ENCODE data around the gene TSC2.

DNA sequence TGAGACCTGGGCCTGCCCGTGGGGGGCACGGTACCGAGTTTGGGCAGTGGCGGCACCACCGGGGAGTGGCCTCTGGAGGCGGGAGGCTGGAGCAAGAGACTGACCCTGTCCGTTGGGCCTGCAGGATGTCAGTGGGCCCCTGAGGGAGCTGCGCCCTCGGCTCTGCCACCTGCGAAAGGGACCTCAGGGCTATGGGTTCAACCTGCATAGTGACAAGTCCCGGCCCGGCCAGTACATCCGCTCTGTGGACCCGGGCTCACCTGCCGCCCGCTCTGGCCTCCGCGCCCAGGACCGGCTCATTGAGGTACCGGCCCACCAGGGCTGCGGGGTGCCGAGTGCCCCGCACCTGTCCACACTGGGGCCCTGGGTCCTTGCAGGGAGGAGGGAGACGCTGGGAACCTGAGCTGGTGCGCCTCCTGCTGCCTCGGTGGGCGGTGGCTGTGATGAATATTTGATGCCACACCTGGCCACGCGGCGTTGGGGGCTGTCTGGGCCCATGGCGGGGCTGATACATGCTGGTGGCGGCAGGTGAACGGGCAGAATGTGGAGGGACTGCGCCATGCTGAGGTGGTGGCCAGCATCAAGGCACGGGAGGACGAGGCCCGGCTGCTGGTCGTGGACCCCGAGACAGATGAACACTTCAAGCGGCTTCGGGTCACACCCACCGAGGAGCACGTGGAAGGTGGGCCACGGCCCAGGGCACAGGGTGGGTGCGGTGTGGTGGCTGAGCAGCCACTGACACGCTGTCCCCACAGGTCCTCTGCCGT is 11.4 kb upstream of the TSC2 start:
- TF ChIP-seq POLR2A (IDR thresholded peaks at IDR 0.05) (no peak), POLR2AphosphoS5 (IDR thresholded peaks at IDR 0.05) (no peak), EP300 (IDR thresholded peaks at IDR 0.05) (no peak)
- TF ChIP-seq, protein P1, sequence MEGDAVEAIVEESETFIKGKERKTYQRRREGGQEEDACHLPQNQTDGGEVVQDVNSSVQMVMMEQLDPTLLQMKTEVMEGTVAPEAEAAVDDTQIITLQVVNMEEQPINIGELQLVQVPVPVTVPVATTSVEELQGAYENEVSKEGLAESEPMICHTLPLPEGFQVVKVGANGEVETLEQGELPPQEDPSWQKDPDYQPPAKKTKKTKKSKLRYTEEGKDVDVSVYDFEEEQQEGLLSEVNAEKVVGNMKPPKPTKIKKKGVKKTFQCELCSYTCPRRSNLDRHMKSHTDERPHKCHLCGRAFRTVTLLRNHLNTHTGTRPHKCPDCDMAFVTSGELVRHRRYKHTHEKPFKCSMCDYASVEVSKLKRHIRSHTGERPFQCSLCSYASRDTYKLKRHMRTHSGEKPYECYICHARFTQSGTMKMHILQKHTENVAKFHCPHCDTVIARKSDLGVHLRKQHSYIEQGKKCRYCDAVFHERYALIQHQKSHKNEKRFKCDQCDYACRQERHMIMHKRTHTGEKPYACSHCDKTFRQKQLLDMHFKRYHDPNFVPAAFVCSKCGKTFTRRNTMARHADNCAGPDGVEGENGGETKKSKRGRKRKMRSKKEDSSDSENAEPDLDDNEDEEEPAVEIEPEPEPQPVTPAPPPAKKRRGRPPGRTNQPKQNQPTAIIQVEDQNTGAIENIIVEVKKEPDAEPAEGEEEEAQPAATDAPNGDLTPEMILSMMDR (IDR thresholded peaks at IDR 0.05) = no peak
